Colonic mucosa (tissue), 4 donors: ENCODE results near the gene ELOVL5. TPM values are rescaled to one million over a fixed set of nuclear protein-coding genes. Genes with fewer than 3 reads are reported as not detected.

Experiments
- DNase-seq: peaks from one replicate; pipeline ENCODE4 v3.0.0-alpha.2; 2020
- H3K27ac ChIP-seq: fragments of 200-600 bp; one replicate; pipeline ENCODE4 v1.8.0; 2021
- H3K27me3 ChIP-seq: fragments of 200-600 bp; one replicate; pipeline ENCODE4 v1.8.0; 2021
- H3K36me3 ChIP-seq: fragments of 200-600 bp; one replicate; pipeline ENCODE4 v1.8.0; 2021
- H3K4me1 ChIP-seq: fragments of 200-600 bp; one replicate; pipeline ENCODE4 v1.8.0; 2021; ENCODE audit warnings: mild to moderate bottlenecking
- H3K4me3 ChIP-seq: fragments of 200-600 bp; one replicate; pipeline ENCODE4 v1.8.0; 2021
- H3K9ac ChIP-seq, 2 donors: one replicate each; pipeline ENCODE4 v1.7.0; 2013; ENCODE audit warnings: control low read depth in 2 of 2, low read depth in 2 of 2, low read length in 2 of 2
- H3K9me3 ChIP-seq: fragments of 200-600 bp; one replicate; pipeline ENCODE4 v1.8.0; 2021
- CTCF ChIP-seq: fragments of 200-600 bp; IDR thresholded peaks from one replicate; pipeline ENCODE4 v1.8.0; 2022; ENCODE audit warnings: antibody characterized with exemption, mild to moderate bottlenecking
- intact Hi-C: fragments of 100-400 bp; cut with DNase I; formaldehyde crosslinking; loops from one replicate; pipeline ENCODE4 v1.14.1; 2022
- total RNA-seq, 2 donors: library from RNA; stranded (reverse); fragmentation: NEBNext Ultra II Directional in 1 of 2; extraction: Animal tissue kit (Norgen Biotek cat#: 25700) in 1 of 2; gene quantifications; one replicate each; pipeline ENCODE4 v1.2.1, GENCODE V29; 2021
- donor health status: healthy.
- donor health status: DM: no; HTN: no; CAD: no.
- donor health status: DM: no; HTN: no; CAD: no.

Gene ELOVL5
- total RNA-seq, 2 donors from 2014 or later, result 17.5 to 34.9 TPM

GRCh38 chr6:53366128-53366641 lies 17.4 kb upstream of the ELOVL5 start:
- no peak overlapping the region for H3K27ac ChIP-seq
- H3K4me3 ChIP-seq, result no peak overlapping the region
- TF ChIP-seq CTCF, result no peak
- no peaks in the 10 kb centered on the region for H3K4me1 ChIP-seq
- no peaks in the 10 kb centered on the region for H3K9me3 ChIP-seq
- H3K36me3 ChIP-seq, result no peaks in the 10 kb centered on the region
- H3K9ac ChIP-seq, result no peak overlapping the region
- no peak for DNase-seq
- intact Hi-C loops, result no loop called here
- H3K27me3 ChIP-seq, result no peaks in the 10 kb centered on the region

DNA sequence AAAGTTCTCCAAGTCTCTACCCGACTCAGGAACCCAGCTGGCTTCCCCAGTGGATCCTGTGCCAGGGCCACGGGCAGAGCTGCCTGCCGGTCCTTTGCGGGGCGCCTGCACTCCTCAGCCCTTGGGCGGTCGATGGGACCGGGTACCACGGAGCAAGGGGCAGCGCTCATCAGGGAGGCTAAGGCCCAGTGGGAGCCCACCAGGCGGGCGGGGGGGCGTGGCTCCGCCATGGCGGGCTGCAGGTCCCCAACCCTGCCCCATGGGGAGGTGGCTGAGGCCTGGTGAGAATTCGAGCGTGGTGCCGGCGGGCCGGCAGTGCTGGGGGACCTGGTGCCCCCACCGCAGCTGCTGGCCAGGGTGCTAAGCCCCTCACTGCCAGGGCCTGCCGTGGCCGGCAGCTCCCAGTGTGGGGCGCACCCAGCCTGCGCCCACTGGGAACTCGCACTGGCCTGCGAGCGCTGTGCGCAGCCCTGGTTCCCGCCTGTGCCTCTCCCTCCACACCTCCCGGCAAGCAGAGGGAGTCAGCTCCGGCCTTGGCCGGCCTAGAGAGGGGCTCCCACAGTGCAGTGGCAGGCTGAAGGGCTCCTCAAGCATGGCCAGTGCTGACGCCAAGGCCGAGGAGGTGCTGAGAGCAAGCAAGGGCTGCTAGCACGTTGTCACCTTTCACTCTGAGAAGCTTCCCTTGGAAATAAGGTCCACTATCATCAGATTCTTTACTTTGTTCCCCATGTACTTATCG lies 14.8 kb upstream of the ELOVL5 start:
- Histone ChIP-seq H3K36me3 (no peaks in the 10 kb centered on the region), H3K27me3 (no peaks in the 10 kb centered on the region), H3K9ac (no peak overlapping the region), H3K9me3 (no peaks in the 10 kb centered on the region), H3K4me3 (no peak overlapping the region), H3K27ac (no peak overlapping the region), H3K4me1 (no peaks in the 10 kb centered on the region)
- DNase-seq, result no peak
- no peak for TF ChIP-seq CTCF
- intact Hi-C loops, result no loop called here

- Histone ChIP-seq H3K27ac (no peak overlapping the region), H3K36me3 (no peaks in the 10 kb centered on the region), H3K9ac (no peak overlapping the region), H3K4me3 (no peak overlapping the region), H3K9me3 (no peaks in the 10 kb centered on the region), H3K4me1 (no peaks in the 10 kb centered on the region), H3K27me3 (no peaks in the 10 kb centered on the region)
- no peak for DNase-seq
- intact Hi-C loops, result no loop called here
- TF ChIP-seq CTCF, result no peak
Observed at GRCh38 chr6:53361549-53362031, 12.8 kb upstream of the ELOVL5 start.

DNA sequence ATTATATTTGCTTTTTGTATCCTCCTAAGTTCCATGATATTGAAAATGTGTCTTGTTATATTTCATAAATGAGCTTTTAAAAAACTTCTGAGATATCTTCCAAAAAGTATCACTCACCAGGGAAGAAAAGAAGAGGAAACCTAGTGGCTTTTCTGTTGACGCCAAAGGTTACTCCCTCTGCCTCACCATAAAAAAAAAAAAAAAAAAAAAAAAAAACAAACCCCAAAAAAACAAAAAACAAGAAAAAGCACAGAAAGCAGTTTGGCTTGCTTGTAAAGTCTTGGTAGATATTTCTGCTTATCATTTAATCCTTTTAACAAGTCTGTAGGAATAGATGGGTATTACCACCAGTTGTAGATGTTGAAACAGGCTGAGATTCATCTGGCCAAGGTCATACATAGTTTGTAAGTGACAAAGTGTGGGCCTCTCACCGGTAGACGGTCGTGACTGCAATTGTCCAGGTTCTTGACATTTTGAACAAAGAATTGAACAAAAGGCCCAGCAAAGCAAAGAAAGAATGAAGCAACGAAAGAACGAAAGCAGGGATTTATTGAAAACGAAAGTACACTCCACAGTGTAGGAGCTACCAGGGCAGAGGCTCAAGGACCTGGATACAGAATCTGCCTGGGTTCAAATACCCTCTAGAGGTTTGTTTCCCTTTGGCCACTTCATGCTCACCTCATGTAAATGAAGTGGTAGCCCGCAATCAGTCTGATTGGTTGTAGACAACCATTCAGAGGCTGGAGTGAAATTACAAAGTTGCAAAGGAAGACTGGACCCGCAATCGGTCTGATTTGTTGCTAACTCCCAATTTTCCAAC lies 11.6 kb upstream of the ELOVL5 start:
- no peaks in the 10 kb centered on the region for H3K9me3 ChIP-seq
- H3K27me3 ChIP-seq, result no peaks in the 10 kb centered on the region
- intact Hi-C loops, result no loop called here
- no peaks in the 10 kb centered on the region for H3K36me3 ChIP-seq
- H3K4me3 ChIP-seq, result peak overlapping the region; percentile 57
- H3K27ac ChIP-seq, result peak overlapping the region; percentile 96
- peak overlapping the region; percentile 8 to 76 for H3K9ac ChIP-seq
- DNase-seq, result no peak
- H3K4me1 ChIP-seq, result no peaks in the 10 kb centered on the region
- no peak for TF ChIP-seq CTCF

DNA sequence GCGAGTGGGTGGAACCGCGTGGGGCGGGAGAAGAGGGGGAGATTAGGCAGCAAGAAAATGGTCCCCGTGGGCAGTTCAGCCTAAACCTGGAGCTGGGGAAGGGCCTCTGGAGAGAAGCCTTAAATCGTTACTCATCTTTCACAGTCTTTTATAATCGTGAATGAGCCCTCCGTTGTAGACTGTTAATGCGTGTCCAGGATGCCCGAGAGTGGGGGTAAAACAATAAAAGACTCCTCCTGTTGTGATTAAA lies 11.0 kb upstream of the ELOVL5 start:
- no peak for TF ChIP-seq CTCF
- H3K4me3 ChIP-seq, result peak overlapping the region; percentile 57
- H3K4me1 ChIP-seq, result no peaks in the 10 kb centered on the region
- H3K9ac ChIP-seq, result peak overlapping the region; percentile 76 to 80
- H3K27me3 ChIP-seq, result no peaks in the 10 kb centered on the region
- no peaks in the 10 kb centered on the region for H3K9me3 ChIP-seq
- no peaks in the 10 kb centered on the region for H3K36me3 ChIP-seq
- no peak for DNase-seq
- intact Hi-C loops, result no loop called here
- H3K27ac ChIP-seq, result peak overlapping the region; percentile 96
